T-cell (primary cell): ENCODE measurements around the gene FOXJ3. TPM values are rescaled to one million over a fixed set of nuclear protein-coding genes. Genes with fewer than 3 reads are reported as not detected.

Experiments
- ATAC-seq, 4 experiments: fragments of 200-7000 bp in 3 of 4; fragments of 150-1000 bp in 1 of 4; cut with Tn5 transposase; replicated peaks in 1 of 4; 1 replicate in 3 of 4; 2 replicates in 1 of 4; pipeline ENCODE4 v1.10.0; 2021; ENCODE audit warnings: moderate library complexity in 3 of 4, mild to moderate bottlenecking in 2 of 4, moderate number of reproducible peaks in 1 of 4
- CTCF ChIA-PET, 2 donors: fragments of 300-600 bp; sonication (Branson Sonifier 250); formaldehyde crosslinking; loops; one replicate each; lab custom pipeline; 2022; ENCODE audit warnings: antibody characterized with exemption in 2 of 2; lab: Charles Lee
- POLR2A ChIA-PET, 2 donors: fragments of 300-600 bp; sonication (Branson Sonifier 250); formaldehyde crosslinking; loops; one replicate each; lab custom pipeline; 2022; ENCODE audit warnings: antibody characterized with exemption in 2 of 2; lab: Charles Lee
- DNase-seq, 35 experiments: peaks; one replicate each; pipeline versions ENCODE4 v3.0.0 to v3.0.0-alpha.2; 2013 to 2023
- H3K27ac ChIP-seq: one replicate; pipeline ENCODE4 v1.5.1; 2013; ENCODE audit warnings: low read length
- H3K27me3 ChIP-seq, 2 experiments: replicated peaks in 1 of 2; 1 replicate in 1 of 2; 2 replicates in 1 of 2; pipeline versions ENCODE4 v1.6.1 to v1.7.0; 2013; ENCODE audit warnings: low read length in 1 of 2, mixed read lengths in 1 of 2; ENCODE audit not compliant: control insufficient read depth in 2 of 2, insufficient read depth in 2 of 2; ENCODE audit errors: extremely low read depth in 1 of 2
- H3K36me3 ChIP-seq, 2 donors: 1 replicate in 1 of 2; 2 replicates in 1 of 2; pipeline versions ENCODE4 v1.6.1 to v1.7.0; 2013; ENCODE audit warnings: low read length in 1 of 2; ENCODE audit not compliant: control insufficient read depth in 2 of 2, insufficient read depth in 1 of 2; ENCODE audit errors: extremely low read depth in 1 of 2
- H3K4me1 ChIP-seq, 2 experiments: 1 replicate in 1 of 2; 2 replicates in 1 of 2; pipeline versions ENCODE4 v1.6.1 to v1.7.0; 2013; ENCODE audit warnings: low read length in 2 of 2, mixed read lengths in 1 of 2; ENCODE audit not compliant: insufficient read depth in 2 of 2, control insufficient read depth in 1 of 2; ENCODE audit errors: extremely low read depth in 1 of 2
- H3K4me3 ChIP-seq, 2 donors: 1 replicate in 1 of 2; 2 replicates in 1 of 2; pipeline versions ENCODE4 v1.5.1 to v1.7.0; 2013; ENCODE audit warnings: mild to moderate bottlenecking in 2 of 2, low read length in 1 of 2, moderate library complexity in 1 of 2; ENCODE audit not compliant: control insufficient read depth in 1 of 2; ENCODE audit errors: extremely low read depth in 1 of 2
- H3K9me3 ChIP-seq: 2 replicates; pipeline ENCODE4 v1.7.0; 2013
- H3K27ac Mint-ChIP-seq, 2 donors: one replicate each; pipeline ENCODE4 v1.8.0; 2020 to 2021; ENCODE audit warnings: mild to moderate bottlenecking in 2 of 2, mixed read lengths in 2 of 2
- H3K27me3 Mint-ChIP-seq, 2 donors: one replicate each; pipeline ENCODE4 v1.8.0; 2021 to 2022; ENCODE audit warnings: mixed read lengths in 2 of 2
- H3K36me3 Mint-ChIP-seq: one replicate; pipeline ENCODE4 v1.8.0; 2021; ENCODE audit warnings: mixed read lengths
- H3K4me1 Mint-ChIP-seq, 3 donors: one replicate each; pipeline ENCODE4 v1.8.0; 2020 to 2022; ENCODE audit warnings: mixed read lengths in 3 of 3, mild to moderate bottlenecking in 1 of 3
- H3K4me3 Mint-ChIP-seq, 3 donors: one replicate each; pipeline ENCODE4 v1.8.0; 2020 to 2022; ENCODE audit warnings: mild to moderate bottlenecking in 3 of 3, mixed read lengths in 3 of 3, moderate library complexity in 3 of 3
- H3K9me3 Mint-ChIP-seq, 3 donors: one replicate each; pipeline ENCODE4 v1.8.0; 2020 to 2022; ENCODE audit warnings: mixed read lengths in 3 of 3
- WGBS: methylation state at CpG from one replicate; pipeline ENCODE4 v1.1.5; 2013; ENCODE audit warnings: missing lambda C conversion rate; ENCODE audit not compliant: insufficient coverage; 5-methylcytosine and 5-hydroxymethylcytosine counted together
- total RNA-seq, 35 experiments: library from RNA in 6 of 35; stranded (reverse) in 6 of 35; fragments of 120-200 nt in 1 of 35; gene quantifications; one replicate each; pipeline versions ENCODE4 v1.2.1 to v1.2.4 and lab custom pipeline; 2013 to 2026

FOXJ3 gene
- total RNA-seq, 5 donors from 2014 or later (not counting 1 experiment from before 2014, with no cell fraction given), result 71.4 to 87.7 (median 77.8) TPM

DNA sequence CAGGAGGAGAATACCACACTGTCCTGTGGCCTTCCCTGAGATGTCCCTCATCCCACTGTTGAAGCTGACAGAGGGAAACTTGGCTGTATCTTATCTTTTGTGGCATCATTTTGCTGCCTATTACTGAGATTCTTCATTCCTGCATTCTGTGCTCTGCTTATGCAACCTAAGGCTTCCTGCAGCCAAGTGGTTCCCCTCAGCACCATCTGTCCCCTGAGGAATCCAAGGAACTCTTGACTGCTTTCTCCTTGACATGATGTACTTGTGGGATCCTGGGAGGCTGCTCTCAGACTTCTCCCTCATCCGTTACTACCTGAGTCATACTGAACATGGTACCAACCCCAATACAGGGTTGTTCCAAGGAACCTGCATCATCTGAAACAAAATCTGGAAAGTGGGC, 24.4 kb upstream of the FOXJ3 start:
- Histone ChIP-seq H3K27ac (no peak overlapping the region), H3K27me3 (peaks cover 0 to 3% of the 10 kb centered on the region in 2 experiments), H3K9me3 (no peaks in the 10 kb centered on the region), H3K36me3 (no peaks in the 10 kb centered on the region), H3K4me3 (no peak overlapping the region), H3K4me1 (no peaks in the 10 kb centered on the region)
- no peaks in the 10 kb centered on the region for H3K36me3 Mint-ChIP-seq
- ATAC-seq (no peak), DNase-seq (no peak)
- no CpG with 5 or more reads among the region's 1 CpG for WGBS
- POLR2A ChIA-PET, result no interaction called here
- peaks cover 0 to 3% (median 0%) of the 10 kb centered on the region in 3 donors for H3K9me3 Mint-ChIP-seq
- no peak overlapping the region for H3K4me3 Mint-ChIP-seq
- H3K4me1 Mint-ChIP-seq, result no peaks in the 10 kb centered on the region
- no peak overlapping the region for H3K27ac Mint-ChIP-seq
- CTCF ChIA-PET, result no interaction called here
- H3K27me3 Mint-ChIP-seq, result peaks cover 9 to 15% of the 10 kb centered on the region in 2 donors

DNA sequence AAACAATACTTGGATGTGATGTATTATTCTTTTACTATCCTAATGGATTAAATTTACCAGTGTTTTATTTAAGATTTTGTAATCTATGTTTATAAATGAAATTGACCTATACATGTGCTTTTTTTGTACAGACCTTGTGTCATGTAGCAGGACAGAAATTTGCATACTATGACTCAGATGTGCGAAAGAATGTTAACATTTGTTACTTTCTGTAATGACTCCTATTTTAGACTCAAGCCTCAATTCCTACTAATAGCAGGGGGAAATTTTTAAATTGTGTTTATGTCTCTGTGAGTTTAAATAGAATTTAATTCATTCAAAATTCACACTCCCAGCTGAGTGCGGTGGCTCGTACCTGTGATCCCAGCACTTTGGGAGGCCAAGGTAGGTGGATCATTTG, 23.8 kb upstream of the FOXJ3 start:
- H3K36me3 Mint-ChIP-seq, result no peaks in the 10 kb centered on the region
- H3K9me3 Mint-ChIP-seq, result peaks cover 0 to 3% (median 0%) of the 10 kb centered on the region in 3 donors
- Histone ChIP-seq H3K36me3 (no peaks in the 10 kb centered on the region), H3K4me3 (no peak overlapping the region), H3K27ac (no peak overlapping the region), H3K4me1 (no peaks in the 10 kb centered on the region), H3K27me3 (peaks cover 0 to 5% of the 10 kb centered on the region in 2 experiments), H3K9me3 (no peaks in the 10 kb centered on the region)
- CTCF ChIA-PET, result no interaction called here
- H3K27me3 Mint-ChIP-seq, result peaks cover 9 to 18% of the 10 kb centered on the region in 2 donors
- no peak overlapping the region for H3K27ac Mint-ChIP-seq
- WGBS, result no CpG with 5 or more reads among the region's 3 CpGs
- H3K4me1 Mint-ChIP-seq, result no peaks in the 10 kb centered on the region
- DNase-seq (no peak), ATAC-seq (no peak)
- POLR2A ChIA-PET, result no interaction called here
- no peak overlapping the region for H3K4me3 Mint-ChIP-seq

GRCh38 chr1:42350086-42350485, 15.1 kb upstream of the FOXJ3 start:
- H3K27me3 ChIP-seq, result peaks cover 3 to 12% of the 10 kb centered on the region in 2 experiments
- H3K27me3 Mint-ChIP-seq, result peaks cover 42 to 46% of the 10 kb centered on the region in 2 donors
- POLR2A ChIA-PET, result interaction anchor here in 1 of 2 donors (0.9 kb wide), 1 partner anchor 33 kb away, joined by 3 read pairs; no protein-coding TSS in a partner anchor
- H3K4me1 ChIP-seq, result no peaks in the 10 kb centered on the region
- H3K9me3 Mint-ChIP-seq, result no peaks in the 10 kb centered on the region
- H3K9me3 ChIP-seq, result no peaks in the 10 kb centered on the region
- no peak overlapping the region for H3K4me3 Mint-ChIP-seq
- CTCF ChIA-PET, result no interaction called here
- ATAC-seq (no peak), DNase-seq (no peak)
- WGBS, result 57% methylated on average over 1 of the region's 1 CpG
- H3K27ac Mint-ChIP-seq, result no peak overlapping the region
- H3K4me3 ChIP-seq, result no peak overlapping the region
- no peaks in the 10 kb centered on the region for H3K4me1 Mint-ChIP-seq
- no peaks in the 10 kb centered on the region for H3K36me3 Mint-ChIP-seq
- no peak overlapping the region for H3K27ac ChIP-seq
- no peaks in the 10 kb centered on the region for H3K36me3 ChIP-seq

GRCh38 chr1:42348498-42348897, 13.5 kb upstream of the FOXJ3 start:
- H3K9me3 Mint-ChIP-seq, result no peaks in the 10 kb centered on the region
- peaks cover 38 to 45% of the 10 kb centered on the region in 2 donors for H3K27me3 Mint-ChIP-seq
- H3K27ac ChIP-seq, result no peak overlapping the region
- no peak for ATAC-seq
- no peaks in the 10 kb centered on the region for H3K9me3 ChIP-seq
- peaks cover 3 to 10% of the 10 kb centered on the region in 2 experiments for H3K27me3 ChIP-seq
- no peaks in the 10 kb centered on the region for H3K4me1 Mint-ChIP-seq
- no peaks in the 10 kb centered on the region for H3K4me1 ChIP-seq
- H3K36me3 ChIP-seq, result no peaks in the 10 kb centered on the region
- no peak overlapping the region for H3K4me3 ChIP-seq
- CTCF ChIA-PET, result no interaction called here
- H3K27ac Mint-ChIP-seq, result no peak overlapping the region
- H3K4me3 Mint-ChIP-seq, result no peak overlapping the region
- POLR2A ChIA-PET, result no interaction called here
- H3K36me3 Mint-ChIP-seq, result no peaks in the 10 kb centered on the region
- no peak for DNase-seq

- Histone ChIP-seq H3K9me3 (no peaks in the 10 kb centered on the region), H3K36me3 (no peaks in the 10 kb centered on the region), H3K4me1 (no peaks in the 10 kb centered on the region), H3K27ac (no peak overlapping the region), H3K4me3 (no peak overlapping the region), H3K27me3 (no peaks in the 10 kb centered on the region)
- 40% methylated on average over 1 of the region's 5 CpGs for WGBS
- H3K4me1 Mint-ChIP-seq, result peaks cover 0 to 10% (median 0%) of the 10 kb centered on the region in 3 donors
- ATAC-seq, result no peak
- no peaks in the 10 kb centered on the region for H3K36me3 Mint-ChIP-seq
- CTCF ChIA-PET, result no interaction called here
- POLR2A ChIA-PET, result no interaction called here
- no peak overlapping the region for H3K4me3 Mint-ChIP-seq
- H3K27ac Mint-ChIP-seq, result no peak overlapping the region
- peaks cover 9 to 14% of the 10 kb centered on the region in 2 donors for H3K27me3 Mint-ChIP-seq
- no peak for DNase-seq
- no peaks in the 10 kb centered on the region for H3K9me3 Mint-ChIP-seq
These were observed 8.0 kb upstream of the FOXJ3 start for GRCh38 chr1:42343049-42343448.

- peaks cover 5 to 9% of the 10 kb centered on the region in 2 donors for H3K27me3 Mint-ChIP-seq
- Histone ChIP-seq H3K27me3 (no peaks in the 10 kb centered on the region), H3K4me3 (no peak overlapping the region), H3K4me1 (peaks cover 0 to 12% of the 10 kb centered on the region in 2 experiments), H3K9me3 (no peaks in the 10 kb centered on the region), H3K36me3 (no peaks in the 10 kb centered on the region), H3K27ac (no peak overlapping the region)
- H3K36me3 Mint-ChIP-seq, result no peaks in the 10 kb centered on the region
- no peaks in the 10 kb centered on the region for H3K9me3 Mint-ChIP-seq
- H3K4me3 Mint-ChIP-seq, result no peak overlapping the region
- H3K27ac Mint-ChIP-seq, result no peak overlapping the region
- peaks cover 12 to 26% (median 16%) of the 10 kb centered on the region in 3 donors for H3K4me1 Mint-ChIP-seq
- 88% methylated on average over 1 of the region's 1 CpG for WGBS
- no peak for DNase-seq
- CTCF ChIA-PET, result no interaction called here
- ATAC-seq, result no peak
- POLR2A ChIA-PET, result no interaction called here
These were observed 5.9 kb upstream of the FOXJ3 start for GRCh38 chr1:42340901-42341300.
